ENCODE measurements around the gene SERPINA4. TPM values are rescaled to one million over a fixed set of nuclear protein-coding genes. Genes with fewer than 3 reads are reported as not detected.

Gene SERPINA4
- total and polyA plus RNA-seq, 11 donors = not detected

DNA sequence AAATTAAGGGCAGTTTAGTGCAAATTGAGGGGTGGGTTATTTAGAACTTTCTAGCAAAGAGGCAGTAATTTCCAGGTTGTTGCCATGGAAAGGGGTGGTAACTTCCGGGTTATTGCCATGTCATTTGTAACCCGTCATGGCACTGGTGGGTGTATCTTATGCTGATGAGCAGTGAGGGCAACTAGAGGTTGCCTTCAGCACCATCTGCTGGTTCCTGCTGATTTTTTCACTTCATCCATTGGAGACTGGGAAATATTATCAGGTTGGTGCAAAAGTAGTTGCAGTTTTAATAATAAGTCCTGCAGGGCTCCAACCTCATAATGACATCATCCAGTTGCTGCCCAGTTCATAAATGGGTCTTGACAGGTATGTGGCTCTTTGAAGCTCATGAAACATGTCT is 24.4 kb upstream of the SERPINA4 start:
- Histone ChIP-seq H3K4me1 (peaks cover 0 to 8% (median 0%) of the 10 kb centered on the region in 12 donors), H3K4me3 (no peak overlapping the region), H3K36me3 (no peaks in the 10 kb centered on the region), H3K27ac (no peak overlapping the region), H3K27me3 (peaks cover 0 to 30% (median 13%) of the 10 kb centered on the region in 9 donors), H3K9me3 (no peaks in the 10 kb centered on the region)
- intact Hi-C loops (cut with DNase I) = no loop called here
- 46 to 62% (median 53%) methylated on average over 2 of the region's 2 CpGs for WGBS, 4 donors
- no peak for TF ChIP-seq POLR2A (IDR thresholded peaks at IDR 0.05)
- TF ChIP-seq, protein P1, sequence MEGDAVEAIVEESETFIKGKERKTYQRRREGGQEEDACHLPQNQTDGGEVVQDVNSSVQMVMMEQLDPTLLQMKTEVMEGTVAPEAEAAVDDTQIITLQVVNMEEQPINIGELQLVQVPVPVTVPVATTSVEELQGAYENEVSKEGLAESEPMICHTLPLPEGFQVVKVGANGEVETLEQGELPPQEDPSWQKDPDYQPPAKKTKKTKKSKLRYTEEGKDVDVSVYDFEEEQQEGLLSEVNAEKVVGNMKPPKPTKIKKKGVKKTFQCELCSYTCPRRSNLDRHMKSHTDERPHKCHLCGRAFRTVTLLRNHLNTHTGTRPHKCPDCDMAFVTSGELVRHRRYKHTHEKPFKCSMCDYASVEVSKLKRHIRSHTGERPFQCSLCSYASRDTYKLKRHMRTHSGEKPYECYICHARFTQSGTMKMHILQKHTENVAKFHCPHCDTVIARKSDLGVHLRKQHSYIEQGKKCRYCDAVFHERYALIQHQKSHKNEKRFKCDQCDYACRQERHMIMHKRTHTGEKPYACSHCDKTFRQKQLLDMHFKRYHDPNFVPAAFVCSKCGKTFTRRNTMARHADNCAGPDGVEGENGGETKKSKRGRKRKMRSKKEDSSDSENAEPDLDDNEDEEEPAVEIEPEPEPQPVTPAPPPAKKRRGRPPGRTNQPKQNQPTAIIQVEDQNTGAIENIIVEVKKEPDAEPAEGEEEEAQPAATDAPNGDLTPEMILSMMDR (IDR thresholded peaks at IDR 0.05) = no peak
- no peak for ATAC-seq
- no peak for DNase-seq

DNA sequence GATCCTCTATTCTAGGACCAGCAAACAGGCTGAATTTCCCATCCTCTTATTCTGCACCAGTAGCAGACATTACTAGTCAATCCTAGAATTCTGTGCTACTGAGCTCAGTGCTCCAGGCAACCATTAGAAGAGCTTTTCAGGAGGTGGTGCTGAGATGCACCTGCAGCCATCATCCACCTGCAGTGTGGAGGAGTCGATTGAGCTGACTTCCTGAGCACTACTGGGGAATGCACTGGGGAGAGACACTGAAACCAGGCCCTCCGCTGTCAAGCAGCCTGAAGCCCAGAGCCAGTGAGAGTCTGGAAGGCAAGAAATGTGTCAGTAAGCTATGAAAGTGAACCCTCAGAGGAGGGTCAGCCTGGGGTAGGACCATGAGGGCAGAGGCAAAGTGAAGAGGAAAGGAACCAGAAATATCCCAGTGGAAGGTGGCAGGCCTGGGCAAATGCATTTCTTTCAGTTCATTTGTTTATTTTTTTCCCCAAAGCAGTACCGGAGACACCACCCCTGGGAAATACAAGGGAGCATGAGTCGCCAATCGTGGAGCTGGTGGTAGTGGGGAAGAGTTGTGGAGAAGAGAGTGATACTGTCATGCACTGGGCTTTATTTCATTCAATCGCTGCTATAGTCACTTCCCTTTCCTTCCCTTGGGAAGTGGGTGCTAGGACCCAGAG is 23.0 kb upstream of the SERPINA4 start:
- Histone ChIP-seq H3K27me3 (peaks cover 0 to 26% (median 9%) of the 10 kb centered on the region in 9 donors), H3K9me3 (no peaks in the 10 kb centered on the region), H3K36me3 (no peaks in the 10 kb centered on the region), H3K27ac (no peak overlapping the region), H3K4me1 (peaks cover 0 to 8% (median 0%) of the 10 kb centered on the region in 12 donors), H3K4me3 (no peak overlapping the region)
- no peak for TF ChIP-seq POLR2A (IDR thresholded peaks at IDR 0.05)
- TF ChIP-seq, protein P1 (IDR thresholded peaks at IDR 0.05) = no peak
- DNase-seq (no peak), ATAC-seq (no peak)
- intact Hi-C loops (cut with DNase I) = no loop called here
- WGBS, 4 donors = 71 to 77% (median 75%) methylated on average over 6 of the region's 6 CpGs

DNA sequence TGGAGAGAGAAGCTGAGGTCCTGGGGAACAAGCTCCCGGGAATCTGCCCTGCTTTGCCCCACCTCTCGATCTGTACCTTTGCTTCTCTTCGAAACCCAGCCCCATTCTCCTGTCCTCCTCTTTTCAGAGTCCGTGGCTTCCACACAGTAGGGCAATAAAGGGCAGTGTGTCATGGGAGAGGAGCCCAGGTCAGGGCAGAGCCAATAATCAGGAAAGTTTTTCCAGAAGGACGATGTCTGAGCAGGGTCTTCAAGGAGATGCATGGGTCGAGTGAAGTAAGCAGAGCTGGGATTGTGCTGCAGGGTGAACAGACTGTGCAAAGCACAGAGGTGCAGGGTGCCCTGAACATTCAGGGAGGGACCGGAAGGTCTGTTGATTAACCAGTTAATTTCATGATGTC is 22.1 kb upstream of the SERPINA4 start:
- no peak for DNase-seq
- H3K27ac ChIP-seq = no peak overlapping the region
- no peaks in the 10 kb centered on the region for H3K36me3 ChIP-seq
- no peaks in the 10 kb centered on the region for H3K9me3 ChIP-seq
- 76 to 78% (median 76%) methylated on average over 7 of the region's 7 CpGs for WGBS, 4 donors
- TF ChIP-seq, protein P1 (IDR thresholded peaks at IDR 0.05) = no peak
- no peak for TF ChIP-seq POLR2A (IDR thresholded peaks at IDR 0.05)
- ATAC-seq = no peak
- intact Hi-C loops (cut with DNase I) = no loop called here
- peaks cover 0 to 8% (median 0%) of the 10 kb centered on the region in 12 donors for H3K4me1 ChIP-seq
- H3K4me3 ChIP-seq = no peak overlapping the region
- H3K27me3 ChIP-seq = peaks cover 0 to 18% (median 3%) of the 10 kb centered on the region in 9 donors

DNA sequence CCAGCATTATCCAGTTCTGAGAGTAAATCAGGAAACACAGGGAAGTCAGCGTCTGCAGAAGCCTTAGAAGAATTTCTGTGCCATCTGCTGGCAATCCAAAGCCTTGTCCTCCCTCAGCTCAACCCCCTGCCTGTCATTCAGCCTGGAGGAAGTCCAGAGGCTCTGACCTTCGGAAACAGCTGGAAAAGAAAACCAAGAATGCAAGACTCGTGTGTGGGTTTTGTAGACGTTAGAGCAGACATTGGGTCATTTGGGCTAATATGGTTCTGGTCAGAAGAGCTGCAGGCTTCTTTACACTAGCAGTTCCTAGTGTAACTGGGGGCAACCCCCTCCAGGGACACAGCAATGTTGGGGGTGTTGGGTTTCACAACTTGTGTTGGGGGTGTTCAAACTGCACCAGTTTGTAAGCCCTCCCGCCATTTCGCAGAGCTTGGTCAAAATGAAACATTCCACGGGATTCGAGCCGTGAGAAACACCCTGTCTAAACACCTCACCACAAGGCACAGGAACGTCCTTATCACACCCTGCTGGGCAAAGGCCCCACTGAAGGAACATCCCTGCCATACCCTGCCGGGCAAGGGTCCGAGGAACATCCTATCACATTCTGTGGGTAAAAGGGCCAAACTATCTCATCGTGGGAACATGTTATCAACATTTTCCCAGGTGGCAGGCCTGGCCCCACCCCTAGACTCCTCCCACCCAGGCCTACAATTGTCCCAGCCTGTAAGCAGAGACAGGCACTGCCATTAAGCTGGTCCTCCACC is 21.0 kb upstream of the SERPINA4 start:
- intact Hi-C loops (cut with DNase I) = loop anchor here in 1 of 10 donors (10.0 kb wide), 1 partner anchor 105 kb away; no protein-coding TSS in a partner anchor
- 12 to 22% (median 15%) methylated on average over 12 to 13 of the region's 13 CpGs for WGBS, 4 donors
- peaks cover 0 to 8% (median 0%) of the 10 kb centered on the region in 12 donors for H3K4me1 ChIP-seq
- H3K4me3 ChIP-seq = no peak overlapping the region
- H3K9me3 ChIP-seq = no peaks in the 10 kb centered on the region
- TF ChIP-seq POLR2A (IDR thresholded peaks at IDR 0.05) = no peak
- TF ChIP-seq, protein P1 (IDR thresholded peaks at IDR 0.05) = no peak
- peaks cover 0 to 17% (median 2%) of the 10 kb centered on the region in 9 donors for H3K27me3 ChIP-seq
- no peaks in the 10 kb centered on the region for H3K36me3 ChIP-seq
- H3K27ac ChIP-seq = no peak overlapping the region
- ATAC-seq (peak in 3 of 4 donors; percentile 26 to 81 (median 27)), DNase-seq (no peak)
